Ishikawa (cell line): ENCODE results near the gene TFCP2L1.
A peak's percentile ranks its signal among the peaks of the same experiment; 100 is the strongest.

Source experiments
- CEBPB ChIP-seq: IDR thresholded peaks from 2 replicates; pipeline ENCODE4 v1.6.1; 2012
- CREB1 ChIP-seq: IDR thresholded peaks from 2 replicates; pipeline ENCODE4 v1.6.1; 2012; ENCODE audit warnings: low read depth
- EGR1 ChIP-seq: IDR thresholded peaks from 2 replicates; pipeline ENCODE4 v1.6.1; 2012
- EP300 ChIP-seq: IDR thresholded peaks from 2 replicates; pipeline ENCODE4 v1.6.1; 2012; ENCODE audit warnings: borderline replicate concordance
- FOXM1 ChIP-seq: IDR thresholded peaks from 2 replicates; pipeline ENCODE4 v1.6.1; 2012; ENCODE audit warnings: low read depth, borderline replicate concordance
- MAX ChIP-seq: IDR thresholded peaks from 2 replicates; pipeline ENCODE4 v1.6.1; 2012
- NFIC ChIP-seq: IDR thresholded peaks from 2 replicates; pipeline ENCODE4 v1.6.1; 2012
- RAD21 ChIP-seq: IDR thresholded peaks from 2 replicates; pipeline ENCODE4 v1.6.1; 2012; ENCODE audit warnings: low read depth
- REST ChIP-seq: IDR thresholded peaks from 2 replicates; pipeline ENCODE4 v1.6.1; 2012; ENCODE audit warnings: low read depth, mild to moderate bottlenecking
- TAF1 ChIP-seq: IDR thresholded peaks from 2 replicates; pipeline ENCODE4 v1.6.1; 2012; ENCODE audit warnings: low read depth, mild to moderate bottlenecking
- TCF12 ChIP-seq: IDR thresholded peaks from 2 replicates; pipeline ENCODE4 v1.6.1; 2012; ENCODE audit warnings: low read depth
- TEAD4 ChIP-seq: IDR thresholded peaks from 2 replicates; pipeline ENCODE4 v1.6.1; 2012
- USF1 ChIP-seq: IDR thresholded peaks from 2 replicates; pipeline ENCODE4 v1.6.1; 2012
- YY1 ChIP-seq: IDR thresholded peaks from 2 replicates; pipeline ENCODE4 v1.6.1; 2012; ENCODE audit warnings: low read depth
- ZBTB7A ChIP-seq: IDR thresholded peaks from 2 replicates; pipeline ENCODE4 v1.6.1; 2012; ENCODE audit warnings: low read depth

The TFCP2L1 gene

DNA sequence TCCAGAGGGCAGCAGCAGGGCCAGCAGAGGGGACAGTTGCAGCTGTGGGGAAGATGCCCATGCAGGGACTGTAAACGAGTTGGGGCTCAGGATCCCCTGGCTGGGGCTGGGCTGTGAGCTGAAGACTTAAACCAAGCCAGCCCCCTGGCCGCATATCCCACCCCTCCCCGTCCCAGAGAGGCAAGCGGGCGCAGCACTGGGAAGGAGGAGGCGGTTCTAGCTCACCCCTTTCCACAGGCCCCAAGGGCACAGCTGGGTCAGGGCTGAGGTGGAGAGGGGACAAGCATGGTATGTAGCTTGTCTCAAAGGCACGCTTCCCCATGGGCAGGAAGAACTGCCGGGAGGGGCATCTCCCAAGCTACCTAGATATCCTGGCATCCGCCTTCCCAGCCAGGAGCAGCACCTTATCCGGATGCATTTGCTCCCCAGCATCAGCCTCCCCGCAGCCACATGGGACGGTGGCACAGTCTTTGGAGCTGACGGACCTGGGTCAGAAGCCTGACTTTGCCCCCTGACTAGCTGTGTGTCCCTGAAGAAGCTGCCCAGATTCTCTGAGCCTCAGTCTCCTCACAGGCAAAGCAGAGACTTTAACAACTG is 75.9 kb downstream of the TFCP2L1 start:
- no peak for TF ChIP-seq TCF12
- TF ChIP-seq CREB1, result no peak
- TF ChIP-seq EP300, result no peak
- no peak for TF ChIP-seq RAD21
- no peak for TF ChIP-seq TEAD4
- no peak for TF ChIP-seq MAX
- TF ChIP-seq NFIC, result no peak
- TF ChIP-seq TAF1, result no peak

GRCh38 chr2:121207494-121207893 is 77.5 kb downstream of the TFCP2L1 start:
- TF ChIP-seq EP300, result no peak
- no peak for TF ChIP-seq RAD21
- no peak for TF ChIP-seq CEBPB

- TF ChIP-seq CEBPB (no peak), REST (no peak), TEAD4 (peak; percentile 52), MAX (peak; percentile 28; the same call in 1 of the 2 replicates), FOXM1 (no peak), USF1 (no peak), RAD21 (no peak), NFIC (peak; percentile 87), EGR1 (no peak), TCF12 (peak; percentile 39; the same call in 1 of the 2 replicates), EP300 (0 out of 2 replicates have a peak, but pooled peaks have one; percentile 21), TAF1 (no peak), CREB1 (no peak), YY1 (no peak), ZBTB7A (peak; percentile 68; the same call in 1 of the 2 replicates)
Observed at GRCh38 chr2:121205321-121205942, 79.6 kb downstream of the TFCP2L1 start.

- TF ChIP-seq MAX (no peak), FOXM1 (no peak), TAF1 (no peak), CREB1 (no peak), REST (no peak), TCF12 (no peak), YY1 (no peak), RAD21 (no peak)
Observed at GRCh38 chr2:121203591-121204249, 81.3 kb downstream of the TFCP2L1 start.

- no peak for TF ChIP-seq TEAD4
- TF ChIP-seq NFIC, result no peak
- no peak for TF ChIP-seq TAF1
- TF ChIP-seq RAD21, result no peak
- no peak for TF ChIP-seq TCF12
- TF ChIP-seq ZBTB7A, result no peak
- TF ChIP-seq EP300, result no peak
- TF ChIP-seq REST, result no peak
- no peak for TF ChIP-seq USF1
- TF ChIP-seq FOXM1, result no peak
- TF ChIP-seq CEBPB, result no peak
- no peak for TF ChIP-seq EGR1
- TF ChIP-seq YY1, result no peak
- TF ChIP-seq MAX, result no peak
- TF ChIP-seq CREB1, result no peak
Observed at GRCh38 chr2:121202541-121203310, 82.3 kb downstream of the TFCP2L1 start.
